Lower leg skin (tissue), 4 donors: ENCODE data around the gene FBXO15. TPM values are rescaled to one million over a fixed set of nuclear protein-coding genes. Genes with fewer than 3 reads are reported as not detected.

Experiments used
- DNase-seq, 2 donors: peaks; one replicate each; pipeline ENCODE4 v3.0.0-alpha.2; 2019; ENCODE audit warnings: low spot score in 2 of 2
- H3K4me3 ChIP-seq: fragments of 200-600 bp; sonication (generic); 2 replicates; pipeline ENCODE4 v1.5.1; 2017; ENCODE audit warnings: mild to moderate bottlenecking, low read depth; ENCODE audit not compliant: poor library complexity, severe bottlenecking
- CTCF ChIP-seq, 3 donors: fragments of 450-650 bp; IDR thresholded peaks; one replicate each; pipeline ENCODE4 v1.5.1; 2016; ENCODE audit warnings: antibody characterized with exemption in 3 of 3, mild to moderate bottlenecking in 3 of 3, moderate library complexity in 2 of 3
- POLR2A ChIP-seq, 2 donors: fragments of 450-650 bp; IDR thresholded peaks; one replicate each; pipeline ENCODE4 v1.6.1; 2016 to 2017; ENCODE audit warnings: antibody characterized with exemption in 2 of 2, mild to moderate bottlenecking in 1 of 2, moderate library complexity in 1 of 2
- WGBS, 2 donors: methylation state at CpG; one replicate each; pipeline ENCODE4 v1.1.5; 2018; 5-methylcytosine and 5-hydroxymethylcytosine counted together
- intact Hi-C: fragments of 100-400 bp; cut with DNase I; formaldehyde crosslinking; loops from one replicate; pipeline ENCODE4 v1.15.0; 2023; ENCODE audit warnings: low total_unique reads
- total RNA-seq, 4 donors: library from RNA; depleted of rRNA; stranded (reverse); fragments of >200 nt; gene quantifications; one replicate each; pipeline ENCODE4 v1.1.0, GENCODE V29; 2016

Gene FBXO15
- total RNA-seq, 4 donors from 2014 or later: not detected

DNA sequence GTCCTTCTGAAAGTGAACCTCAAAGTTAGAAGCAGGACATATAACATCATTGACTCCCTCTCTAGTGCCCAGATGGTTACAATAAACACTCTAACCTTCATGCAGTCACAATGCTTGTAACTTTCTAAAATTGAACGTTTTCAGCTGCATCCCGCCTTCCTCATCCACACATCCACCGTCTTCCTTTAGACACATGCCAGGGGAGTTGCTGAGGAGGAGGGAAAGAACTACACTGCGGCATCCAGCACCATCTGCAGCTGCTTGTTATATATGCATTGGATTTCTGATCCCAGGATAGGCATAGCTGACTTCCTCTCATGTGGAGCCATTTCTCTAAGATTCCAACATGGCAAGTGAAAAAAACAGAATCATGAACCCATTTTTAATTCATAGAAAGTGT lies 96.8 kb downstream of the FBXO15 start:
- intact Hi-C loops: no loop called here
- DNase-seq: no peak
- WGBS, 2 donors: 48 to 66% methylated on average over 4 of the region's 4 CpGs
- H3K4me3 ChIP-seq: no peak overlapping the region
- TF ChIP-seq POLR2A (IDR thresholded peaks at IDR 0.05): no peak
- TF ChIP-seq CTCF (IDR thresholded peaks at IDR 0.05): no peak

- intact Hi-C loops: loop anchor here (5.0 kb wide), 1 partner anchor 783 kb away; no protein-coding TSS in a partner anchor
- no peak for DNase-seq
- TF ChIP-seq CTCF (IDR thresholded peaks at IDR 0.05) (no peak), POLR2A (IDR thresholded peaks at IDR 0.05) (no peak)
These were observed 106.9 kb downstream of the FBXO15 start for GRCh38 chr18:74040459-74041332.

DNA sequence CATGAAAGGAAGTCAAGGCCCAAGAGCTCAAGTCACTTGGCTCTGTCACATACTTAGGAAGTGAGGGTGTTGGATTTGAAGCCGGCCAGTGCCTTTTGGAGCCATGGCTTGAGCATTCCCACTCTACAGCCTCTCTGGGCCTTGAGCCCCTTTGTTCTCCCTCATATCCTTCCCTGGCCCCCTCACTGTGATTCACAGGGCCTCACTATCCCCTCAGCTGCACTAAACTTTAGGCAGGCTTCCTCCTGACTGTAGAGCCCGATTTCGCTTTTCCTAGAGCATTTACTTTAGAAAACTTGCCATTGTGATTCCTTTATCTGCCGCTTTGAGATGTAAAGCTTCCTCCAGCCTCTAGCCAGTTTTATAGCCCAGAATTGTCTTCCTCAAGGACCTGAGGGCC lies 107.6 kb downstream of the FBXO15 start:
- H3K4me3 ChIP-seq: no peak overlapping the region
- intact Hi-C loops: loop anchor here (5.0 kb wide), 1 partner anchor 783 kb away; no protein-coding TSS in a partner anchor
- TF ChIP-seq POLR2A (IDR thresholded peaks at IDR 0.05) (no peak), CTCF (IDR thresholded peaks at IDR 0.05) (no peak)
- no peak for DNase-seq
- 90 to 91% methylated on average over 4 of the region's 4 CpGs for WGBS, 2 donors

More at GRCh38 chr18:74040459-74041332, 106.9 kb downstream of the FBXO15 start:
- WGBS, 2 donors: 73 to 81% methylated on average over 20 of the region's 20 CpGs
- no peak overlapping the region for H3K4me3 ChIP-seq

GRCh38 chr18:74029161-74029560 lies 118.5 kb downstream of the FBXO15 start:
- DNase-seq: no peak
- intact Hi-C loops: no loop called here
- TF ChIP-seq POLR2A (IDR thresholded peaks at IDR 0.05): no peak
- no peak for TF ChIP-seq CTCF (IDR thresholded peaks at IDR 0.05)
- H3K4me3 ChIP-seq: no peak overlapping the region

Other genes starting within 250 kb of the FBXO15 start
- 10 to 100 TPM; 16.9 to 28.9 (median 23.2) TPM for gene TIMM21, start 689 bp upstream of the FBXO15 start, total RNA-seq
- gene CYB5A, start 144.1 kb upstream of the FBXO15 start, total RNA-seq: 100 to 1,000 TPM; 106 to 290 (median 173) TPM
- gene C18orf63, start 168.0 kb upstream of the FBXO15 start, total RNA-seq: not detected